CD4-positive, alpha-beta memory T cell (primary cell): ENCODE results near the gene ZNF770. TPM values are rescaled to one million over a fixed set of nuclear protein-coding genes. Genes with fewer than 3 reads are reported as not detected.
"Not testable (repeated sequence)": the region's sequence is repeated elsewhere in the genome, so short reads cannot be mapped to it uniquely, and the experiment has no call there.

ENCODE experiments used
- CTCF ChIA-PET: fragments of 350-600 bp; sonication (Branson Sonifier 250); formaldehyde crosslinking; loops from one replicate; lab custom pipeline; 2021; ENCODE audit warnings: inconsistent platforms; ENCODE audit not compliant: partially characterized antibody; lab: Charles Lee
- POLR2A ChIA-PET: fragments of 350-600 bp; sonication (Branson Sonifier 250); formaldehyde crosslinking; loops from one replicate; lab custom pipeline; 2021; ENCODE audit not compliant: partially characterized antibody; lab: Charles Lee
- DNase-seq, 5 donors: peaks; one replicate each; pipeline versions ENCODE4 v3.0.0 to v3.0.0-alpha.2; 2020 to 2022; ENCODE audit warnings: mixed read lengths in 1 of 5
- H3K27ac ChIP-seq: one replicate; pipeline ENCODE4 v1.7.0; 2013; ENCODE audit warnings: low read depth, low read length
- H3K27me3 ChIP-seq: 2 replicates; pipeline ENCODE4 v1.7.0; 2013; ENCODE audit warnings: mild to moderate bottlenecking, low read length, moderate library complexity; ENCODE audit not compliant: insufficient read depth
- H3K36me3 ChIP-seq: 2 replicates; pipeline ENCODE4 v1.7.0; 2013; ENCODE audit warnings: mild to moderate bottlenecking, low read length, moderate library complexity; ENCODE audit not compliant: insufficient read depth
- H3K4me1 ChIP-seq: 2 replicates; pipeline ENCODE4 v1.7.0; 2013; ENCODE audit warnings: mild to moderate bottlenecking, low read length, moderate library complexity; ENCODE audit not compliant: insufficient read depth
- H3K4me3 ChIP-seq, 2 donors: one replicate each; pipeline ENCODE4 v1.7.0; 2013; ENCODE audit warnings: low read length in 2 of 2, mild to moderate bottlenecking in 1 of 2
- H3K9me3 ChIP-seq, 2 donors: one replicate each; pipeline ENCODE4 v1.7.0; 2013; ENCODE audit warnings: low read length in 2 of 2, control low read depth in 1 of 2; ENCODE audit not compliant: control insufficient read depth in 1 of 2
- H3K27ac Mint-ChIP-seq, 7 donors: one replicate each; pipeline ENCODE4 v1.8.0; 2020 to 2021; ENCODE audit warnings: mixed read lengths in 7 of 7, mild to moderate bottlenecking in 6 of 7, inconsistent platforms in 3 of 7, moderate library complexity in 3 of 7
- H3K27me3 Mint-ChIP-seq, 2 donors: one replicate each; pipeline ENCODE4 v1.8.0; 2020 to 2021; ENCODE audit warnings: mixed read lengths in 2 of 2
- H3K36me3 Mint-ChIP-seq, 2 donors: one replicate each; pipeline ENCODE4 v1.8.0; 2020 to 2021; ENCODE audit warnings: mixed read lengths in 2 of 2, inconsistent platforms in 1 of 2, mild to moderate bottlenecking in 1 of 2
- H3K4me1 Mint-ChIP-seq, 4 donors: one replicate each; pipeline ENCODE4 v1.8.0; 2020 to 2021; ENCODE audit warnings: mixed read lengths in 4 of 4, mild to moderate bottlenecking in 1 of 4
- H3K4me3 Mint-ChIP-seq, 8 donors: one replicate each; pipeline ENCODE4 v1.8.0; 2020 to 2021; ENCODE audit warnings: mixed read lengths in 8 of 8, mild to moderate bottlenecking in 7 of 8, moderate library complexity in 6 of 8, inconsistent platforms in 3 of 8
- H3K9me3 Mint-ChIP-seq, 8 donors: one replicate each; pipeline ENCODE4 v1.8.0; 2020 to 2021; ENCODE audit warnings: mixed read lengths in 8 of 8, mild to moderate bottlenecking in 5 of 8, inconsistent platforms in 3 of 8, moderate library complexity in 1 of 8
- intact Hi-C: fragments of 100-400 bp; cut with micrococcal nuclease; formaldehyde crosslinking; loops from one replicate; pipeline ENCODE4 v1.15.1; 2023
- polyA plus RNA-seq, 2 donors: library from polyadenylated mRNA; unstranded; fragments of 300-500 nt; fragmentation: Illumina TruSeq; gene quantifications; one replicate each; pipeline ENCODE4 v1.2.3, GENCODE V29; 2021
- total RNA-seq, 2 experiments: library from RNA; stranded (reverse); gene quantifications; one replicate each; pipeline ENCODE4 v1.2.3, GENCODE V29; 2021

The ZNF770 gene
- total and polyA plus RNA-seq, 4 experiments from 2014 or later = 55.8 to 101 (median 66.5) TPM

GRCh38 chr15:34976743-34977142 lies 11.3 kb downstream of the ZNF770 start:
- H3K36me3 Mint-ChIP-seq = peaks cover 2 to 14% of the 10 kb centered on the region in 2 donors
- H3K9me3 Mint-ChIP-seq = peaks cover 0 to 2% (median 0%) of the 10 kb centered on the region in 8 donors
- ChIA-PET POLR2A (interaction anchor here (1.7 kb wide), 1 partner anchor 11 kb away, joined by 9 read pairs; the partner anchor contains the start of gene ZNF770), CTCF (interaction anchor here (0.6 to 0.9 kb wide), 2 partner anchors 11 to 1788 kb away, joined by 3 read pairs; partner anchors contain the start of gene ZNF770)
- Histone ChIP-seq H3K4me3 (no peak overlapping the region), H3K27ac (no peak overlapping the region), H3K9me3 (no peaks in the 10 kb centered on the region), H3K4me1 (no peaks in the 10 kb centered on the region), H3K27me3 (no peaks in the 10 kb centered on the region), H3K36me3 (peaks cover 9% of the 10 kb centered on the region)
- H3K4me3 Mint-ChIP-seq = no peak overlapping the region
- H3K27ac Mint-ChIP-seq = peak overlapping the region in 3 of 7 donors; percentile 28 to 66 (median 64)
- DNase-seq = no peak
- no peaks in the 10 kb centered on the region for H3K27me3 Mint-ChIP-seq
- intact Hi-C loops = no loop called here
- peaks cover 0 to 8% (median 2%) of the 10 kb centered on the region in 4 donors for H3K4me1 Mint-ChIP-seq

DNA sequence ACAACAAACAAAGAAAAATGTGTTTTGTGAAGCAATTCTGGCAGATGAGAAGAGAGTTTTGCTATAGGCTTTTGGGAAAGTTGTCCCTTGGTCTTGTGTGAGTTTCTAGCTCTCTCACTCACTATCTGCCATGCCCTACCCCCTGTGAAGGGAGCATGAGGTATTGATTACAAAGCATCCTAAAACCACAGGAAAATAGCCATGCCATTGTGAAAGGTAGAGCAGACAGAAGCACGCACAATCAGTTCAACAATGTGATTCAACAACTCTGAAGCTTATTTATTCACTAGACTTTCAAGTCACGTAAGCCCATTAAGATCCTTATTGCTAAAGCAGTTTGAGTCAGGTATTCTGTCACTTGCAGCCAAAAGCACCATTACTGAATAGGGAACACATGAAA lies 12.0 kb downstream of the ZNF770 start:
- Mint-ChIP-seq H3K4me3 (no peak overlapping the region), H3K4me1 (peaks cover 0 to 4% (median 2%) of the 10 kb centered on the region in 4 donors), H3K27ac (peak overlapping the region in 2 of 7 donors; percentile 1 to 57), H3K9me3 (peaks cover 0 to 2% (median 0%) of the 10 kb centered on the region in 8 donors), H3K27me3 (no peaks in the 10 kb centered on the region), H3K36me3 (peaks cover 0 to 7% of the 10 kb centered on the region in 2 donors)
- Histone ChIP-seq H3K27me3 (no peaks in the 10 kb centered on the region), H3K36me3 (peaks cover 2% of the 10 kb centered on the region), H3K4me1 (no peaks in the 10 kb centered on the region), H3K4me3 (no peak overlapping the region), H3K27ac (no peak overlapping the region), H3K9me3 (no peaks in the 10 kb centered on the region)
- ChIA-PET POLR2A (interaction anchor here (4.5 kb wide), 1 partner anchor 11 kb away, joined by 30 read pairs; the partner anchor contains the start of gene ZNF770), CTCF (interaction anchor here (2.4 kb wide), 1 partner anchor 11 kb away, joined by 8 read pairs; no protein-coding TSS in a partner anchor)
- intact Hi-C loops = no loop called here
- DNase-seq = no peak

DNA sequence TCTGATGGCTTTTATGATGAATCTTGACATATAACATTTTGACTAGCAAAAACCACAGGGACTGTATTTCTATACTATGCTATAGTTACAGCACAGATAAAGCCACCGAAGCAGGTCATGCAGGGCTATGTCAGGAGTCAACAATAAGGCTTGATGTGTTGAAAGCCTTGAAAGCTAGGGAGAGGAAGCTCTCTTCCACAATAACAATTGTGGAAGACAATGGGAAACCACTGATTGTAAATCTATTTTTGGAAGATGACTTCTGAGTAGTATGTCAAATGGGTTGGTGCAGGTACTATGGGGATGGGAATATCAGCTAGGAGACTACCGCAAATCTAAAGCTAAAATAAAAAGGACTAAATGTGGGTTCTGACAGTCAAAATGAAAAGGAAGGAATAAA lies 14.6 kb downstream of the ZNF770 start:
- H3K27ac ChIP-seq = no peak overlapping the region
- no peaks in the 10 kb centered on the region for H3K27me3 ChIP-seq
- Mint-ChIP-seq H3K4me1 (peaks cover 10 to 18% (median 16%) of the 10 kb centered on the region in 4 donors), H3K27ac (peak overlapping the region in 1 of 7 donors; percentile 31), H3K4me3 (no peak overlapping the region), H3K9me3 (peaks cover 0 to 2% (median 0%) of the 10 kb centered on the region in 8 donors), H3K36me3 (peaks cover 0 to 8% of the 10 kb centered on the region in 2 donors), H3K27me3 (no peaks in the 10 kb centered on the region)
- H3K4me1 ChIP-seq = peaks cover 11% of the 10 kb centered on the region
- POLR2A ChIA-PET = interaction anchor here (1.3 to 4.5 kb wide), 2 partner anchors 10 to 14 kb away, joined by 3 to 30 read pairs; partner anchors contain the start of gene ZNF770
- H3K9me3 ChIP-seq = no peaks in the 10 kb centered on the region
- no peaks in the 10 kb centered on the region for H3K36me3 ChIP-seq
- CTCF ChIA-PET = no interaction called here
- no peak for DNase-seq
- no peak overlapping the region for H3K4me3 ChIP-seq
- intact Hi-C loops = no loop called here

DNA sequence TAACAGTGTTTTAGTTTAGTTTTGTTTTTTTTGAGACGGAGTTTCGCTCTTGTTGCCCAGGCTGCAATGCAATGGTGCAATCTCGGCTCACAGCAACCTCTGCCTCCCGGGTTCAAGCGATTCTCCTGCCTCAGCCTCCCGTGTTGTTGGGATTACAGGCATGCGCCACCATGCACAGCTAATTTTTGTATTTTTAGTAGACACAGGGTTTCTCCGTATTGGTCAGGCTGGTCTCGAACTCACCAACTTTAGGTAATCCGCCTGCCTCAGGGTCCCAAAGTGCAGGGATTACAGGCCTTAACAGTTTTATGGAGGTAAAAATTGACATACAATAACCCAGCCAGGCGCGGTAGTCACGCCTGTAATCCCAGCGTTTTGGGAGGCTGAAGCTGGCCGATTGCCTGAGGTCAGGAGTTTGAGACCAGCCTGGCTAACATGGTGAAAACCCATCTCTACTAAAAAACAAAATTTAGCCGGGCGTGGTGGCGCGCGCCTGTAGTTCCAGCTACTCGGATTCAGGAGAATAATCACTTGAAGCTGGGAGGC lies 17.9 kb downstream of the ZNF770 start:
- peaks cover 10 to 16% of the 10 kb centered on the region in 2 donors for H3K36me3 Mint-ChIP-seq
- H3K9me3 ChIP-seq, DNase-seq, H3K27me3 Mint-ChIP-seq, H3K27ac ChIP-seq, H3K36me3 ChIP-seq, H3K9me3 Mint-ChIP-seq, H3K27me3 ChIP-seq, intact Hi-C loops: not testable (repeated sequence)
- ChIA-PET POLR2A (interaction anchor here (0.6 to 2.5 kb wide), 11 partner anchors 11 to 1610 kb away, joined by 3 to 210 read pairs (median 4); partner anchors contain the start of genes AVEN, CDIN1, DPH6 and EMC7), CTCF (interaction anchor here (0.6 to 3.6 kb wide), 10 partner anchors 9 to 875 kb away, joined by 3 to 76 read pairs (median 4); partner anchors contain the start of genes KATNBL1 and ZNF770)
- H3K27ac Mint-ChIP-seq = peak overlapping the region in 5 of 7 donors; percentile 93 to 98 (median 97)
- H3K4me1 ChIP-seq = peaks cover 35% of the 10 kb centered on the region
- peak overlapping the region; percentile 96 to 100 (median 98) for H3K4me3 Mint-ChIP-seq
- H3K4me3 ChIP-seq = peak overlapping the region; percentile 68 to 77
- H3K4me1 Mint-ChIP-seq = peaks cover 30 to 45% (median 39%) of the 10 kb centered on the region in 4 donors

DNA sequence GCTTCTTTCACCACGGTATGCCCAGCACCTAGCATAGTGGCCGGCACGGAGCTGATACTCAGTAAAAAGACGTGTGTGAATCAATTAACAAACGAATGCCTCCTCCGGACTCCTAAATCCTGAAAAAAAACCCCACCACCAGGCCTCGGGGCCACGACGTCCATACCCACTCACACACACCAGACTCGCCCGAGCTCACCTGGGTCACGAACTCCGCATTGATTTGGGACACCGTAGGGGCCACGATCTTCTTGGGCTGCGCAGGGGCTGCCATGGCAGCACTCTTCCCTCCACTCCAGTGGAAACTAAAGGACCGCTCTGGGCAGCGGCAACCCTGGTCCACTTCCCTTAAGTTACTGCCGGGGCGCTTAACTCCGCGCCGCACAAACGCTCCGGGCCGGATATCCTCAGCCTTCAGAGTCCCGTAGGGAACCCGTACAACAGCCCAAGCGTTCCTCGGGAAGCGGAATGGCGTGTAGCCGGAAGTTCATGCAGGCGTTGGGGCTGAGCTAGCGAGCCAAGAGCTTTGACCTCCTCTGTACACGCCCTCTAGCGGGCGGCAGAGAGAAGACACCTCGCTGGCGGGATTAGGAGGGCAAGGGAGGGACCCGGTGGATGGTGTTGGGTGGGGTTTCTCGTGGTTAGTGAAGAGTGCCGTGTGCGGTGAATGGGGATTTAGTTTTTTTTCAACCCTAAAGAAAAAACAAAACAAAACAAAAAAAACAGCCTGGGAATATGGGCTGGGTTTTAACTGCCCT lies 18.6 kb downstream of the ZNF770 start, which contains the start of gene AQR:
Gene AQR (minus strand): TSS at position 403 of the 758 bp plus-strand sequence. CDS start 129 bp downstream, at position 274.
- Histone ChIP-seq H3K27me3 (no peaks in the 10 kb centered on the region), H3K4me3 (peak within 1 kb of the TSS; percentile 68 to 77), H3K36me3 (no peaks in the 10 kb centered on the region), H3K27ac (peak within 1 kb of the TSS; percentile 69), H3K9me3 (no peaks in the 10 kb centered on the region), H3K4me1 (peaks cover 35% of the 10 kb centered on the region)
- ChIA-PET CTCF (interaction anchor here (0.7 to 3.6 kb wide), 12 partner anchors 10 to 874 kb away, joined by 3 to 76 read pairs (median 4); partner anchors contain the start of genes KATNBL1 and ZNF770), POLR2A (interaction anchor here (0.6 to 2.5 kb wide), 10 partner anchors 11 to 1610 kb away, joined by 3 to 210 read pairs (median 4); partner anchors contain the start of genes AVEN, CDIN1, DPH6 and EMC7)
- H3K4me1 Mint-ChIP-seq = peaks cover 30 to 48% (median 40%) of the 10 kb centered on the region in 4 donors
- intact Hi-C loops = loop anchor here (1.0 kb wide), 3 partner anchors 11 to 867 kb away; partner anchors contain the start of genes PGBD4 and ZNF770
- H3K27ac Mint-ChIP-seq = peak within 1 kb of the TSS; percentile 91 to 98 (median 97)
- H3K27me3 Mint-ChIP-seq = no peaks in the 10 kb centered on the region
- peaks cover 10 to 20% of the 10 kb centered on the region in 2 donors for H3K36me3 Mint-ChIP-seq
- peak; percentile 88 to 95 (median 90) for DNase-seq
- H3K9me3 Mint-ChIP-seq = no peaks in the 10 kb centered on the region
- peak within 1 kb of the TSS; percentile 96 to 100 (median 98) for H3K4me3 Mint-ChIP-seq

DNA sequence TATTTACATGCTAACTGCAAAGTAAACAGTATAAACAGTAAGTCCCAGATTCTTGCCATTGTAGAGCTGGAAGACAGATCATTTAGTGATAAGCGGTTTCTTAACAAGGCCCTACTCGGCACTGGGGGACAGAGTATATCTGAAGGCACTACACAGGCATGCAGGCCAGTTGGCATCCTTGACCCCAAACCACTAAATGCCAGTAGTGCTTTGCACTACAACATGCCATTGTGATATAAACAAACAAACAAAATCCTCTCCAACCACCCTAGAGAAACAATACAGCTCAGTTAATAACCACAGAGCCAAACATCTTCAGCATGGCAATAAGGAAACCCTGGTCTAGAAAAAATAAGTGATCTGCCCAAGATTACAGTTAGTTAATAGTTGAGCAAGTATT lies 23.8 kb downstream of the ZNF770 start:
- ChIA-PET CTCF (interaction anchor here (1.4 kb wide), 1 partner anchor 19 kb away, joined by 3 read pairs; no protein-coding TSS in a partner anchor), POLR2A (interaction anchor here (2.1 kb wide), 1 partner anchor 24 kb away, joined by 5 read pairs; the partner anchor contains the start of gene ZNF770)
- Histone ChIP-seq H3K27ac (no peak overlapping the region), H3K36me3 (peaks cover 7% of the 10 kb centered on the region), H3K4me1 (peaks cover 30% of the 10 kb centered on the region), H3K27me3 (no peaks in the 10 kb centered on the region), H3K4me3 (no peak overlapping the region), H3K9me3 (no peaks in the 10 kb centered on the region)
- DNase-seq = no peak
- Mint-ChIP-seq H3K4me3 (no peak overlapping the region), H3K27me3 (no peaks in the 10 kb centered on the region), H3K4me1 (peaks cover 38 to 58% (median 48%) of the 10 kb centered on the region in 4 donors), H3K36me3 (peaks cover 30 to 48% of the 10 kb centered on the region in 2 donors), H3K9me3 (no peaks in the 10 kb centered on the region), H3K27ac (peak overlapping the region in 3 of 7 donors; percentile 4 to 75 (median 31))
- intact Hi-C loops = no loop called here
